Prostate gland (tissue), 2 donors: ENCODE results near the gene ZNF785. TPM values are rescaled to one million over a fixed set of nuclear protein-coding genes. Genes with fewer than 3 reads are reported as not detected.
A peak's percentile ranks its signal among the peaks of the same experiment; 100 is the strongest.
"Not testable (repeated sequence)": the region's sequence is repeated elsewhere in the genome, so short reads cannot be mapped to it uniquely, and the experiment has no call there.

Experiments used
- DNase-seq: peaks from one replicate; pipeline ENCODE4 v3.0.0-alpha.2; 2019; ENCODE audit warnings: low spot score
- H3K27ac ChIP-seq, 2 donors: fragments of 200-600 bp; sonication (generic); 2 replicates each; pipeline ENCODE4 v1.5.1; 2017 to 2019
- H3K27me3 ChIP-seq: fragments of 200-600 bp; sonication (generic); replicated peaks from 2 replicates; pipeline ENCODE4 v1.5.1; 2019; ENCODE audit not compliant: insufficient read depth
- H3K36me3 ChIP-seq, 2 donors: fragments of 200-600 bp; sonication (generic); 1 replicate in 1 of 2; 2 replicates in 1 of 2; pipeline versions ENCODE4 v1.5.1 to v1.8.1; 2017 to 2019
- H3K4me1 ChIP-seq: fragments of 200-600 bp; sonication (generic); replicated peaks from 2 replicates; pipeline ENCODE4 v1.5.1; 2019
- H3K4me3 ChIP-seq, 2 donors: fragments of 200-600 bp; sonication (generic); 2 replicates each; pipeline ENCODE4 v1.5.1; 2017 to 2019
- H3K9me3 ChIP-seq: fragments of 200-600 bp; sonication (generic); 2 replicates; pipeline ENCODE4 v1.5.1; 2017
- CTCF ChIP-seq, 4 experiments: fragments of 200-600 bp in 2 of 4; fragments of 450-650 bp in 2 of 4; sonication (generic) in 2 of 4; IDR thresholded peaks; 1 replicate in 3 of 4; 2 replicates in 1 of 4; pipeline ENCODE4 v1.5.1; 2016 to 2019; ENCODE audit warnings: antibody characterized with exemption in 4 of 4, mild to moderate bottlenecking in 2 of 4, moderate library complexity in 2 of 4
- POLR2A ChIP-seq: fragments of 450-650 bp; IDR thresholded peaks from one replicate; pipeline ENCODE4 v1.6.1; 2016; ENCODE audit warnings: antibody characterized with exemption, mild to moderate bottlenecking
- POLR2AphosphoS5 ChIP-seq: sonication (generic); formaldehyde crosslinking; IDR thresholded peaks from one replicate; pipeline ENCODE4 v1.6.1; 2017; ENCODE audit warnings: antibody characterized with exemption
- WGBS: methylation state at CpG from one replicate; pipeline ENCODE4 v1.1.5; 2018; 5-methylcytosine and 5-hydroxymethylcytosine counted together
- intact Hi-C: fragments of 100-400 bp; cut with DNase I; formaldehyde crosslinking; loops from one replicate; pipeline ENCODE4 v1.14.2; 2022
- total RNA-seq, 2 donors: library from RNA; depleted of rRNA; stranded (reverse); fragments of >200 nt; gene quantifications; one replicate each; pipeline ENCODE4 v1.1.0, GENCODE V29; 2016

Gene ZNF785
- total RNA-seq: 10 to 100 TPM; 16.9 to 18.9 TPM

- TF ChIP-seq CTCF (IDR thresholded peaks at IDR 0.05): peak in 3 of 4 experiments; percentile 54 to 69 (median 62)
- TF ChIP-seq POLR2AphosphoS5: peak; percentile 100
- peak; percentile 56 for TF ChIP-seq POLR2A
- peaks cover 3% of the 10 kb centered on the region for H3K4me1 ChIP-seq
- no peaks in the 10 kb centered on the region for H3K9me3 ChIP-seq
- no peaks in the 10 kb centered on the region for H3K36me3 ChIP-seq
- intact Hi-C loops: no loop called here
- peak; percentile 98 for DNase-seq
- H3K27ac ChIP-seq: peak within 1 kb of the TSS; percentile 88 to 91
- no peaks in the 10 kb centered on the region for H3K27me3 ChIP-seq
- WGBS: 0% methylated on average over 21 of the region's 50 CpGs
- H3K4me3 ChIP-seq: peak within 1 kb of the TSS; percentile 61 to 76
These were observed at the start of gene ZNF785 for GRCh38 chr16:30585400-30586191. Gene ZNF785, minus strand, starts transcription at chr16:30585697. Its CDS starts 86 bp downstream, at chr16:30585611.

GRCh38 chr16:30633526-30633925 is 48.0 kb upstream of the ZNF785 start:
- Histone ChIP-seq H3K27ac (peak overlapping the region; percentile 85 to 90), H3K27me3 (no peaks in the 10 kb centered on the region), H3K4me3 (peak overlapping the region; percentile 61 to 64), H3K4me1 (no peaks in the 10 kb centered on the region), H3K9me3 (no peaks in the 10 kb centered on the region), H3K36me3 (no peaks in the 10 kb centered on the region)
- DNase-seq: no peak
- 81% methylated on average over 17 of the region's 17 CpGs for WGBS
- intact Hi-C loops: loop anchor here (5.0 kb wide), 1 partner anchor 201 kb away; the partner anchor contains the start of gene DCTPP1
- TF ChIP-seq POLR2A (no peak), CTCF (IDR thresholded peaks at IDR 0.05) (no peak), POLR2AphosphoS5 (no peak)

- DNase-seq, H3K36me3 ChIP-seq, H3K4me3 ChIP-seq, H3K27ac ChIP-seq, H3K9me3 ChIP-seq, H3K27me3 ChIP-seq, H3K4me1 ChIP-seq: not testable (repeated sequence)
- intact Hi-C loops: loop anchor here (5.0 kb wide), 1 partner anchor 200 kb away; the partner anchor contains the start of gene DCTPP1
- WGBS: 87% methylated on average over 7 of the region's 7 CpGs
These were observed 47.0 kb upstream of the ZNF785 start for GRCh38 chr16:30632454-30632853.

- 34% methylated on average over 18 of the region's 18 CpGs for WGBS
- no peak overlapping the region for H3K4me3 ChIP-seq
- no peaks in the 10 kb centered on the region for H3K27me3 ChIP-seq
- DNase-seq: peak; percentile 76
- intact Hi-C loops: no loop called here
- H3K4me1 ChIP-seq: no peaks in the 10 kb centered on the region
- no peak overlapping the region for H3K27ac ChIP-seq
- no peaks in the 10 kb centered on the region for H3K9me3 ChIP-seq
- H3K36me3 ChIP-seq: no peaks in the 10 kb centered on the region
- peak; percentile 59 to 90 (median 85) for TF ChIP-seq CTCF (IDR thresholded peaks at IDR 0.05)
- TF ChIP-seq POLR2AphosphoS5: peak; percentile 72
- TF ChIP-seq POLR2A: no peak
These were observed 43.4 kb upstream of the ZNF785 start for GRCh38 chr16:30628628-30629540.

- no peaks in the 10 kb centered on the region for H3K27me3 ChIP-seq
- intact Hi-C loops: no loop called here
- no peaks in the 10 kb centered on the region for H3K36me3 ChIP-seq
- H3K4me3 ChIP-seq: no peak overlapping the region
- DNase-seq: no peak
- no peak for TF ChIP-seq CTCF (IDR thresholded peaks at IDR 0.05)
- TF ChIP-seq POLR2A: no peak
- no peak for TF ChIP-seq POLR2AphosphoS5
- H3K4me1 ChIP-seq: no peaks in the 10 kb centered on the region
- 90% methylated on average over 9 of the region's 9 CpGs for WGBS
- H3K9me3 ChIP-seq: no peaks in the 10 kb centered on the region
- H3K27ac ChIP-seq: no peak overlapping the region
These were observed 40.7 kb upstream of the ZNF785 start for GRCh38 chr16:30626236-30626635.
